Colonic mucosa (tissue), 4 donors: Measurements from ENCODE around the gene PTPRN2. TPM values are rescaled to one million over a fixed set of nuclear protein-coding genes. Genes with fewer than 3 reads are reported as not detected.

Experiments
- DNase-seq: peaks from one replicate; pipeline ENCODE4 v3.0.0-alpha.2; 2020
- H3K27ac ChIP-seq: fragments of 200-600 bp; one replicate; pipeline ENCODE4 v1.8.0; 2021
- H3K27me3 ChIP-seq: fragments of 200-600 bp; one replicate; pipeline ENCODE4 v1.8.0; 2021
- H3K36me3 ChIP-seq: fragments of 200-600 bp; one replicate; pipeline ENCODE4 v1.8.0; 2021
- H3K4me1 ChIP-seq: fragments of 200-600 bp; one replicate; pipeline ENCODE4 v1.8.0; 2021; ENCODE audit warnings: mild to moderate bottlenecking
- H3K4me3 ChIP-seq: fragments of 200-600 bp; one replicate; pipeline ENCODE4 v1.8.0; 2021
- H3K9ac ChIP-seq, 2 donors: one replicate each; pipeline ENCODE4 v1.7.0; 2013; ENCODE audit warnings: control low read depth in 2 of 2, low read depth in 2 of 2, low read length in 2 of 2
- H3K9me3 ChIP-seq: fragments of 200-600 bp; one replicate; pipeline ENCODE4 v1.8.0; 2021
- CTCF ChIP-seq: fragments of 200-600 bp; IDR thresholded peaks from one replicate; pipeline ENCODE4 v1.8.0; 2022; ENCODE audit warnings: antibody characterized with exemption, mild to moderate bottlenecking
- intact Hi-C: fragments of 100-400 bp; cut with DNase I; formaldehyde crosslinking; loops from one replicate; pipeline ENCODE4 v1.14.1; 2022
- total RNA-seq, 2 donors: library from RNA; stranded (reverse); fragmentation: NEBNext Ultra II Directional in 1 of 2; extraction: Animal tissue kit (Norgen Biotek cat#: 25700) in 1 of 2; gene quantifications; one replicate each; pipeline ENCODE4 v1.2.1, GENCODE V29; 2021
- donor health status: healthy.
- donor health status: DM: no; HTN: no; CAD: no.
- donor health status: DM: no; HTN: no; CAD: no.

The PTPRN2 gene
- total RNA-seq, 2 donors from 2014 or later: 14.7 to 21.6 TPM

- TF ChIP-seq CTCF: no peak
- no peak for DNase-seq
- intact Hi-C loops: no loop called here
- H3K9me3 ChIP-seq: no peaks in the 10 kb centered on the region
- H3K27ac ChIP-seq: no peak overlapping the region
- no peaks in the 10 kb centered on the region for H3K4me1 ChIP-seq
- no peak overlapping the region for H3K9ac ChIP-seq
- no peaks in the 10 kb centered on the region for H3K36me3 ChIP-seq
- H3K27me3 ChIP-seq: no peaks in the 10 kb centered on the region
- H3K4me3 ChIP-seq: no peak overlapping the region
Measured at GRCh38 chr7:158134824-158135223, 452.8 kb downstream of the PTPRN2 start.

GRCh38 chr7:158133515-158134271 is 453.9 kb downstream of the PTPRN2 start:
- no peaks in the 10 kb centered on the region for H3K36me3 ChIP-seq
- intact Hi-C loops: no loop called here
- no peaks in the 10 kb centered on the region for H3K27me3 ChIP-seq
- H3K4me3 ChIP-seq: no peak overlapping the region
- H3K9me3 ChIP-seq: no peaks in the 10 kb centered on the region
- H3K27ac ChIP-seq: no peak overlapping the region
- TF ChIP-seq CTCF: no peak
- H3K4me1 ChIP-seq: no peaks in the 10 kb centered on the region
- H3K9ac ChIP-seq: no peak overlapping the region
- DNase-seq: no peak

DNA sequence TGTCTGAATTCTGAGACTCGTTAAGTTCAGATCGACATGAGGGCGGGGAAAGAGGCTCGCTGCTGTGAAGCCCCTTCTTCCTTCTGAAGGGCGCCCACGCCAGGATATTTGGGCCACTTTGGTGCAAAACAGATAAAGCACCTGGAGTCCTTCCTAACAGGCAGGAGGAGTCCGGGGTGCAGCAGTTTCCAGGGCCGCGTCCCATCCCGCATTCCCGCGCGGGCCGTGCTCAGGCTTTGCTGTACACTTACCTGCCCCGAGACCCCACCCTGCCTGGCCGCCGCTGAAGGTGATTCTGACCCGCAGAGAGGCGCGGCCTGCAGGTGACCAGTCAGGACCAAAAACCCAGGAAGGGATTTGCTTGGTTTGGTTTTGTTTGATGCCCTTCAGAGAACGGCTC is 454.6 kb downstream of the PTPRN2 start:
- H3K9me3 ChIP-seq: no peaks in the 10 kb centered on the region
- TF ChIP-seq CTCF: no peak
- H3K9ac ChIP-seq: no peak overlapping the region
- H3K4me1 ChIP-seq: no peaks in the 10 kb centered on the region
- no peak overlapping the region for H3K27ac ChIP-seq
- H3K27me3 ChIP-seq: no peaks in the 10 kb centered on the region
- H3K4me3 ChIP-seq: no peak overlapping the region
- no peak for DNase-seq
- no peaks in the 10 kb centered on the region for H3K36me3 ChIP-seq
- intact Hi-C loops: no loop called here

DNA sequence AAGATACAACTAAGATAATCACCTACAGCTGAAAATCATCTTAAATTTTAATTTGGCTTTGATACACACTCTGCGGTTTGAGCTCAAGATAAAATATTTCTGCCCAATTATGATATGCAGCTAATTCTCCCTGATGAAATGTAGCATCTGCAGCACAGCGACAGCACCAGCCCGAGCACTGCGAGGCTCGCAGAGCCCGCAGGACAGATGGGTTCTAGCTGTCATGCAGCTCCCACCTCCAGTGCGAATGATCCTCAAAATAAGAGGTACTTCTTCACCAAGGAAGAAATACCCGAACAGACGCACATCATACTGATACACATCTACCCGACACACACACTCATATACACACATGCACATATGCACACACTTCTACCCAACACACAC is 457.6 kb downstream of the PTPRN2 start:
- Histone ChIP-seq H3K27me3 (no peaks in the 10 kb centered on the region), H3K9me3 (no peaks in the 10 kb centered on the region)

More for the DNA sequence above, 457.6 kb downstream of the PTPRN2 start:
- Histone ChIP-seq H3K27ac (no peak overlapping the region), H3K4me1 (no peaks in the 10 kb centered on the region), H3K9ac (no peak overlapping the region), H3K4me3 (no peak overlapping the region), H3K36me3 (no peaks in the 10 kb centered on the region)
- DNase-seq: no peak
- no peak for TF ChIP-seq CTCF
- intact Hi-C loops: no loop called here
